GM21515 (cell line): ENCODE measurements around the gene OR10K2.
"Not testable (repeated sequence)": the region's sequence is repeated elsewhere in the genome, so short reads cannot be mapped to it uniquely, and the experiment has no call there.

Source experiments
- ATAC-seq: cut with Tn5 transposase; IDR thresholded peaks from one replicate; pipeline ENCODE4 v1.9.1; 2021; ENCODE audit not compliant: unreplicated experiment

Gene OR10K2

GRCh38 chr1:158426137-158426536 lies at the start of gene OR10K2:
TSS of gene OR10K2 (minus strand) at chr1:158426237. CDS start at chr1:158420866, 5,371 bp downstream.
- no peak for ATAC-seq

- no peak for ATAC-seq
Measured at GRCh38 chr1:158471920-158472319, 45.9 kb upstream of the OR10K2 start, which contains the start of gene OR10R2. TSS of gene OR10R2 (plus strand) at chr1:158472220. CDS start at chr1:158472326, 106 bp downstream.

GRCh38 chr1:158461534-158461933 lies 35.5 kb upstream of the OR10K2 start, which contains the start of gene OR10K1:
TSS of gene OR10K1 (plus strand) at chr1:158461834. CDS start at chr1:158465562, 3,728 bp downstream.
- no peak for ATAC-seq

- no peak for ATAC-seq
Measured at GRCh38 chr1:158458263-158458662, 32.2 kb upstream of the OR10K2 start.

- ATAC-seq: no peak
Measured at GRCh38 chr1:158457246-158457645, 31.2 kb upstream of the OR10K2 start.

- no peak for ATAC-seq
Measured at GRCh38 chr1:158454537-158454936, 28.5 kb upstream of the OR10K2 start.

- ATAC-seq: no peak
Measured at GRCh38 chr1:158445376-158445775, 19.3 kb upstream of the OR10K2 start.

- no peak for ATAC-seq
Measured at GRCh38 chr1:158434741-158435140, 8.7 kb upstream of the OR10K2 start.

- not testable (repeated sequence) for ATAC-seq
Measured at GRCh38 chr1:158430163-158430562, 4.1 kb upstream of the OR10K2 start.

- ATAC-seq: no peak
Measured at GRCh38 chr1:158425027-158425426, 1.0 kb downstream of the OR10K2 start.

- ATAC-seq: no peak
Measured at GRCh38 chr1:158422212-158422611, 3.8 kb downstream of the OR10K2 start.

GRCh38 chr1:158417586-158417985 lies 8.5 kb downstream of the OR10K2 start:
- no peak for ATAC-seq

- no peak for ATAC-seq
Measured at GRCh38 chr1:158414651-158415345, 11.2 kb downstream of the OR10K2 start.

GRCh38 chr1:158407092-158407491 lies 18.9 kb downstream of the OR10K2 start:
- no peak for ATAC-seq

- ATAC-seq: no peak
Measured at GRCh38 chr1:158400871-158401270, 25.2 kb downstream of the OR10K2 start.

GRCh38 chr1:158398818-158399514 lies 27.1 kb downstream of the OR10K2 start, which contains the start of gene OR10T2:
TSS of gene OR10T2 (minus strand) at chr1:158399466. CDS start at chr1:158399466, 0 bp downstream.
- no peak for ATAC-seq

- ATAC-seq: no peak
Measured at GRCh38 chr1:158396646-158397045, 29.4 kb downstream of the OR10K2 start.

GRCh38 chr1:158393476-158393875 lies 32.6 kb downstream of the OR10K2 start:
- ATAC-seq: no peak

GRCh38 chr1:158391099-158391498 lies 34.9 kb downstream of the OR10K2 start:
- ATAC-seq: no peak

GRCh38 chr1:158390331-158390730 lies 35.7 kb downstream of the OR10K2 start:
- no peak for ATAC-seq

- ATAC-seq: no peak
Measured at GRCh38 chr1:158374860-158375259, 51.2 kb downstream of the OR10K2 start.

- not testable (repeated sequence) for ATAC-seq
Measured at GRCh38 chr1:158374101-158374500, 51.9 kb downstream of the OR10K2 start.
